ENCODE data around the gene TEP1.

GRCh38 chr14:20343862-20344220 lies 69.5 kb downstream of the TEP1 start:
- TF ChIP-seq CTCF (IDR thresholded peaks at IDR 0.05): no peak
- TF ChIP-seq POLR2A (IDR thresholded peaks at IDR 0.05): no peak
